Measurements from ENCODE around the gene TUBGCP4. TPM values are rescaled to one million over a fixed set of nuclear protein-coding genes. Genes with fewer than 3 reads are reported as not detected.

TUBGCP4 gene
- total RNA-seq, 2 experiments from 2014 or later = 32.9 to 33.4 TPM

DNA sequence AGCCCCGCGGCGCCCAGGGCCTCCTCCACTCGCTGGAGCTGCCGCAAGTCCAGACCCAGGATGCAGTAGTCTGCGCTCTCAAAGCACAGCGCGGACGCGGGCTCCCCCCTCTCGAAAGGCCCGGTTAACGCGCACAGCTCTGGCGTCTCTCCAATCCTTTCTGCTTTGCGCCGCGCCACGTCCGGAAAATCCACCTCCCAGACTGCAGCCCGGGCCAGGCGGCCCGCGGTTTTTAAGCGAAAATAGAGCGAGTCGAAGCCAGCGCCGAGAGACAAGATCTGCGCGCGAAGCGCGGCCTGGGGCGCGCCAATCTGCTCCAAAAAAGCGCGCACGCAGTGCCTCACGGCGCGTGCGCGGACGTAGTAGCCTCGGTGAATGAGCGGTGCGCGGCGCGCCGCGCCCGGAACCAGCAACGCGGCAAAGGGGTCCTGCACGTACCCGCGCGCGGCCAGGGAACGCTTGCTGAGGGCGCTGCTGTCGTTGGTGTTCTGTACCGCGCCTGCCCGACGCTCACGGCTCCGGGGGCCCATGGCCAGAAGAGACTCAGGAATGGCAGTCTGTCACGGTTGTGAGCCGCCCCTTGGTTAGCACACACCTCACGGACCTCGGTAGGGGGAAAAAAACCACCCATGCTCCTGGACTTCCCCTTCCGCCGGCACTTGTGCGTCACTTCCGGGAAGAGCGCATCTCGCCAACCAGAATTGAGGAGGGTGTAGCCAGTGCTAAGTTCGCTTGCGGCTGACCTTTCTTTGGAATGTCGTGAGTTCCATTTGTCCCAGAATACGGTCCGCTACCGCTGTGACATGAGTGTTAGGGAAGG, 40.7 kb upstream of the TUBGCP4 start, which contains the start of gene LCMT2:
LCMT2 (minus strand) TSS at position 614 of the 820 bp plus-strand sequence; CDS start at position 530, 84 bp downstream.
- Mint-ChIP-seq H3K4me3 (peak within 1 kb of the TSS; percentile 96), H3K36me3 (ENCODE audit: low read depth) (peaks cover 42% of the 10 kb centered on the region), H3K27me3 (no peaks in the 10 kb centered on the region), H3K4me1 (ENCODE audit: low read depth) (peaks cover 35% of the 10 kb centered on the region), H3K9me3 (no peaks in the 10 kb centered on the region), H3K27ac (peak within 1 kb of the TSS; percentile 99)
- TF ChIP-seq, protein P1, sequence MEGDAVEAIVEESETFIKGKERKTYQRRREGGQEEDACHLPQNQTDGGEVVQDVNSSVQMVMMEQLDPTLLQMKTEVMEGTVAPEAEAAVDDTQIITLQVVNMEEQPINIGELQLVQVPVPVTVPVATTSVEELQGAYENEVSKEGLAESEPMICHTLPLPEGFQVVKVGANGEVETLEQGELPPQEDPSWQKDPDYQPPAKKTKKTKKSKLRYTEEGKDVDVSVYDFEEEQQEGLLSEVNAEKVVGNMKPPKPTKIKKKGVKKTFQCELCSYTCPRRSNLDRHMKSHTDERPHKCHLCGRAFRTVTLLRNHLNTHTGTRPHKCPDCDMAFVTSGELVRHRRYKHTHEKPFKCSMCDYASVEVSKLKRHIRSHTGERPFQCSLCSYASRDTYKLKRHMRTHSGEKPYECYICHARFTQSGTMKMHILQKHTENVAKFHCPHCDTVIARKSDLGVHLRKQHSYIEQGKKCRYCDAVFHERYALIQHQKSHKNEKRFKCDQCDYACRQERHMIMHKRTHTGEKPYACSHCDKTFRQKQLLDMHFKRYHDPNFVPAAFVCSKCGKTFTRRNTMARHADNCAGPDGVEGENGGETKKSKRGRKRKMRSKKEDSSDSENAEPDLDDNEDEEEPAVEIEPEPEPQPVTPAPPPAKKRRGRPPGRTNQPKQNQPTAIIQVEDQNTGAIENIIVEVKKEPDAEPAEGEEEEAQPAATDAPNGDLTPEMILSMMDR (IDR thresholded peaks at IDR 0.05) = no peak
- POLR2A ChIA-PET = interaction anchor here (0.5 to 1.2 kb wide), 5 partner anchors 20 to 497 kb away, joined by 3 to 5 read pairs (median 4); partner anchors contain the start of gene WDR76
- intact Hi-C loops (cut with micrococcal nuclease) = no loop called here
- ATAC-seq (peak; percentile 89), DNase-seq (peak; percentile 93)
- CTCF ChIA-PET = interaction anchor here (1.0 to 1.7 kb wide), 4 partner anchors 8 to 105 kb away, joined by 3 to 5 read pairs (median 4); partner anchors contain the start of genes TUBGCP4 and ZSCAN29

DNA sequence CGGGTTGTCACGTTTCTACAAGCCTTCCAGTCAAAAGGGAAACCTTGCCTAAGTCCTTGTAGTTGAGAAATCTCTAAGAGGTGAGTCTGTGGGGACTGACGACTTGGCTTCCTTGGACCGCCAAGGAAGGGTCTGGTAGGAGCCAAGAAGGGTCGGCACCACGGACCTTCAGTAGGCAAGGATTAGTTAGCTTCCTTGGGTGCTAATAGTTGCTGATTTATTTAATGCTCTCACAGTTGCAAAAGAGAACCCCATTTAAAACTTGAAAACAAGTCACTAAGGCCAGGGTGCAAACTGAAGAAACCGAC, 40.2 kb upstream of the TUBGCP4 start:
- Mint-ChIP-seq H3K9me3 (no peaks in the 10 kb centered on the region), H3K4me1 (ENCODE audit: low read depth) (peaks cover 35% of the 10 kb centered on the region), H3K36me3 (ENCODE audit: low read depth) (peaks cover 45% of the 10 kb centered on the region), H3K4me3 (peak overlapping the region; percentile 96), H3K27me3 (no peaks in the 10 kb centered on the region), H3K27ac (peak overlapping the region; percentile 99)
- TF ChIP-seq, protein P1 (IDR thresholded peaks at IDR 0.05) = no peak
- ChIA-PET POLR2A (interaction anchor here (1.1 kb wide), 1 partner anchor 19 kb away, joined by 5 read pairs; no protein-coding TSS in a partner anchor), CTCF (interaction anchor here (1.2 to 1.7 kb wide), 4 partner anchors 31 to 105 kb away, joined by 3 to 5 read pairs (median 4); partner anchors contain the start of genes TUBGCP4 and ZSCAN29)
- DNase-seq = no peak
- intact Hi-C loops (cut with micrococcal nuclease) = no loop called here
- peak; percentile 22 for ATAC-seq

DNA sequence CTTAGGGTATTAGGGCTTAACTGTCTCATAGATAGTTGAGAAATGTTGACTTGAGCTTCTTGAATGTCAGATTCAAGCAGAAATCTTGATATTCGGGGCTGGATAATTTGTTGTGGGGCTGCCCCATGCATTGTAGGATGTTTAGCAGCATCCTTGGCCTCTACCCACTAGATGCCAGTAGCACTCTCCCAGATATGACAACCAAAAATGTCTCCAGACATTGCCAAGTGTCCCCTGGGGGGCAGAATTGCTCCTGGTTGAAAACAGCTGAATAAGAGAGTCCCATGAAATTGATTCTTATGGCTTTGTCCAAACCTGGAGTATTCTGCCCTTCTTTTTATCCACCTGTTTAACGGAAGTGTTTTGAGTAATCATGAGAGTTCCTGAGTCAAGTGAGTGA, 24.6 kb upstream of the TUBGCP4 start:
- ChIA-PET POLR2A (no interaction called here), CTCF (interaction anchor here (0.8 to 1.6 kb wide), 4 partner anchors 12 to 142 kb away, joined by 3 to 5 read pairs (median 3); no protein-coding TSS in a partner anchor)
- H3K27me3 Mint-ChIP-seq = no peaks in the 10 kb centered on the region
- H3K9me3 Mint-ChIP-seq = no peaks in the 10 kb centered on the region
- no peak overlapping the region for H3K4me3 Mint-ChIP-seq
- no peak overlapping the region for H3K27ac Mint-ChIP-seq
- H3K4me1 Mint-ChIP-seq (ENCODE audit: low read depth) = no peaks in the 10 kb centered on the region
- TF ChIP-seq, protein P1 (IDR thresholded peaks at IDR 0.05) = no peak
- peaks cover 9% of the 10 kb centered on the region for H3K36me3 Mint-ChIP-seq (ENCODE audit: low read depth)
- no peak for ATAC-seq
- intact Hi-C loops (cut with micrococcal nuclease) = no loop called here
- peak; percentile 20 for DNase-seq

- CTCF ChIA-PET = interaction anchor here (0.8 to 1.6 kb wide), 4 partner anchors 12 to 143 kb away, joined by 3 to 5 read pairs (median 4); no protein-coding TSS in a partner anchor
- intact Hi-C loops (cut with micrococcal nuclease) = no loop called here
- H3K9me3 Mint-ChIP-seq = no peaks in the 10 kb centered on the region
- POLR2A ChIA-PET = no interaction called here
- H3K27me3 Mint-ChIP-seq = no peaks in the 10 kb centered on the region
- DNase-seq (no peak), ATAC-seq (no peak)
- TF ChIP-seq, protein P1 (IDR thresholded peaks at IDR 0.05) = no peak
- H3K27ac Mint-ChIP-seq = no peak overlapping the region
- peaks cover 9% of the 10 kb centered on the region for H3K36me3 Mint-ChIP-seq (ENCODE audit: low read depth)
- no peaks in the 10 kb centered on the region for H3K4me1 Mint-ChIP-seq (ENCODE audit: low read depth)
- H3K4me3 Mint-ChIP-seq = no peak overlapping the region
Measured at GRCh38 chr15:43347114-43347513, 23.8 kb upstream of the TUBGCP4 start.
